ENCODE data around the gene MINK1. TPM values are rescaled to one million over a fixed set of nuclear protein-coding genes. Genes with fewer than 3 reads are reported as not detected.
"Not testable (repeated sequence)": the region's sequence is repeated elsewhere in the genome, so short reads cannot be mapped to it uniquely, and the experiment has no call there.

The MINK1 gene
- total RNA-seq, 1 donor from 2014 or later, result 120 TPM

GRCh38 chr17:4860651-4861050 is 27.5 kb downstream of the MINK1 start:
- Histone ChIP-seq H3K9me3 (no peaks in the 10 kb centered on the region), H3K4me3 (peak overlapping the region in 1 of 2 donors; percentile 35), H3K27me3 (no peaks in the 10 kb centered on the region), H3K27ac (peak overlapping the region; percentile 60), H3K4me1 (peaks cover 69% of the 10 kb centered on the region), H3K36me3 (peaks cover 0 to 7% of the 10 kb centered on the region in 2 donors)
- DNase-seq (ENCODE audit: extremely low spot score in 2 of 2), result no peak
- intact Hi-C loops (cut with DNase I), result no loop called here
- TF ChIP-seq CTCF (IDR thresholded peaks at IDR 0.05), result no peak
- no peak for TF ChIP-seq POLR2A (IDR thresholded peaks at IDR 0.05)
- TF ChIP-seq POLR2AphosphoS5 (IDR thresholded peaks at IDR 0.05; ENCODE audit: insufficient read depth in 1 of 2, low read depth in 1 of 2), result no peak

DNA sequence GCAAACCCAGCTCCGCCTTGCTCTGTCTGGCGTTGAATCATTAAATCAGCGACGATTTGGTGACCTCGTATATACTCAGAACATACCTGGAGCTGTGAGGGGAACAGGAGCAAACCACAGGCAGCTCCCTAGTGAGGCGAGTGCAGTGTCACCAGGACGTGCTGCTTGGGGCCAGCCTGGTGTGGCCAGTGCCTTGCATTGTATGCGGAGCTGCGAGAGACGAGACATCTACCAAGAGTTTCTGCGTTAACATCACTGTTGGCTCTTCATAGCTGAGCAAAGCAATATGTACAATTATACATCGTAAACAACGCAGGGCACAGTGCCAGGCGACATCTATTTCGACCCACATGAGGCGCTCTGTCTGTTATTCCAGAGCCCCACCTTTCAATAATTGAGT is 27.9 kb downstream of the MINK1 start:
- TF ChIP-seq CTCF (IDR thresholded peaks at IDR 0.05), result no peak
- no peak for TF ChIP-seq POLR2A (IDR thresholded peaks at IDR 0.05)
- TF ChIP-seq POLR2AphosphoS5 (IDR thresholded peaks at IDR 0.05; ENCODE audit: insufficient read depth in 1 of 2, low read depth in 1 of 2), result no peak
- DNase-seq (ENCODE audit: extremely low spot score in 2 of 2), result no peak
- no peak overlapping the region for H3K4me3 ChIP-seq
- no peak overlapping the region for H3K27ac ChIP-seq
- intact Hi-C loops (cut with DNase I), result no loop called here
- H3K27me3 ChIP-seq, result no peaks in the 10 kb centered on the region
- H3K4me1 ChIP-seq, result peaks cover 65% of the 10 kb centered on the region
- H3K9me3 ChIP-seq, result no peaks in the 10 kb centered on the region
- H3K36me3 ChIP-seq, result peaks cover 0 to 7% of the 10 kb centered on the region in 2 donors

DNA sequence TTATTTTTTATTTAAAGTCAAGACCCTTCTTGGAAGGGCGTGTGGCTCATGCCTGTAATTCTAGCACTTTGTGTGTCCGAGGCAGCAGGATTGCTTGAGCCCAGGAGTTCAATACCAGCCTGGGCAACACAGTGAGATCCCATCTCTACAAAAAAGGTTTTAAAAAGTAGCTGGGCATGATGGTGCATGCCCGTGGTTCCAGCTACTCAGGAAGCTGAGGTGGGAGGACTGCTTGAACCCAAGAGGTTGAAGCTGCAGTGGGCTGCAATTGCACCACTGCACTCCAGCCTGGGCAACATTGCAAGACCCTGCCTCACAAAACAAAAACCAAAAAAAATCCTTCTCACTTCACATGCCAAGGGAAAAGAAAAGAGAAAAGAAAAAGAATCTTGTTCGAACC is 29.6 kb downstream of the MINK1 start:
- peaks cover 53% of the 10 kb centered on the region for H3K4me1 ChIP-seq
- peaks cover 0 to 7% of the 10 kb centered on the region in 2 donors for H3K36me3 ChIP-seq
- no peaks in the 10 kb centered on the region for H3K27me3 ChIP-seq
- intact Hi-C loops (cut with DNase I), result no loop called here
- no peak for DNase-seq (ENCODE audit: extremely low spot score in 2 of 2)
- H3K9me3 ChIP-seq, result no peaks in the 10 kb centered on the region
- no peak overlapping the region for H3K27ac ChIP-seq
- no peak overlapping the region for H3K4me3 ChIP-seq
- TF ChIP-seq POLR2A (IDR thresholded peaks at IDR 0.05) (no peak), CTCF (IDR thresholded peaks at IDR 0.05) (no peak), POLR2AphosphoS5 (IDR thresholded peaks at IDR 0.05; ENCODE audit: insufficient read depth in 1 of 2, low read depth in 1 of 2) (no peak)

DNA sequence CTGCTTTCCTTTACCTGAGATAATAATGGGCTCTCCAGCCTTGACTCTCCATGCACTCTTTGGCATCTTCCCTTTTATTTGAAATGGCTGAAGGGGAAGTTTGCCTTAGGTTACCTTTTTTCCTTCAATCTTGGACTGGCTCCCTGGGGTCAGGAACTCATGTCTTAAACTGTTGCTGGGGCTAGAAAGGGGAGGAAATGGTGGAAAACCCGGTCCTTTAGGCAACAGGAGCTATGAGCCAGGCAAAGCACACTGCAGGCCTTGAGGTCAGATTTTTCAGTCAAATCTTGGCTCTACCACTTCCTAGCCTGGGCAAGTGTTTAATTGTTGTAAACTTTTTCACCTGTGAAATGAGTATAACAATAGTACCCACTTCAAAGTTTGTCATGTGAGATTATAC is 30.2 kb downstream of the MINK1 start:
- no peak for DNase-seq (ENCODE audit: extremely low spot score in 2 of 2)
- Histone ChIP-seq H3K27ac (no peak overlapping the region), H3K27me3 (no peaks in the 10 kb centered on the region), H3K9me3 (no peaks in the 10 kb centered on the region), H3K4me1 (peaks cover 47% of the 10 kb centered on the region), H3K4me3 (no peak overlapping the region), H3K36me3 (peaks cover 0 to 7% of the 10 kb centered on the region in 2 donors)
- TF ChIP-seq POLR2AphosphoS5 (IDR thresholded peaks at IDR 0.05; ENCODE audit: insufficient read depth in 1 of 2, low read depth in 1 of 2) (no peak), CTCF (IDR thresholded peaks at IDR 0.05) (no peak), POLR2A (IDR thresholded peaks at IDR 0.05) (no peak)
- intact Hi-C loops (cut with DNase I), result no loop called here

DNA sequence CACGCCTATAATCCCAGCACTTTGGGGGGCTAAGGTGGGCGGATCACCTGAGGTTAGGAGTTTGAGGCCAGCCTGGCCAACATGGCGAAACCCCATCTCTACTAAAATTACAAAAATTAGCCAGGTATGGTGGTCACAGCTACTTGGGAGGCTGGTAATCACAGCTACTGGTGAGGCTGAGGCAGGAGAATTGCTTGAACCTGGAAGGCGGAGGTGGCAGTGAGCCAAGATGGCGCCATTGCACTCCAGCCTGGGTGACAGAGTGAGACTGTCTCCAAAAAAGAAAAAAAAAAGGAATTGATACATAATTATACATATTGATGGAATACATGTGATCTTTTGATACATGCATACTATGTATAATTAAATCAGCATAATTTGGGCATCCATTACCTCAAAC is 34.4 kb downstream of the MINK1 start:
- H3K27me3 ChIP-seq; H3K9me3 ChIP-seq; H3K36me3 ChIP-seq; H3K4me3 ChIP-seq; H3K4me1 ChIP-seq; DNase-seq (ENCODE audit: extremely low spot score in 2 of 2); intact Hi-C loops (cut with DNase I); H3K27ac ChIP-seq: not testable (repeated sequence)

DNA sequence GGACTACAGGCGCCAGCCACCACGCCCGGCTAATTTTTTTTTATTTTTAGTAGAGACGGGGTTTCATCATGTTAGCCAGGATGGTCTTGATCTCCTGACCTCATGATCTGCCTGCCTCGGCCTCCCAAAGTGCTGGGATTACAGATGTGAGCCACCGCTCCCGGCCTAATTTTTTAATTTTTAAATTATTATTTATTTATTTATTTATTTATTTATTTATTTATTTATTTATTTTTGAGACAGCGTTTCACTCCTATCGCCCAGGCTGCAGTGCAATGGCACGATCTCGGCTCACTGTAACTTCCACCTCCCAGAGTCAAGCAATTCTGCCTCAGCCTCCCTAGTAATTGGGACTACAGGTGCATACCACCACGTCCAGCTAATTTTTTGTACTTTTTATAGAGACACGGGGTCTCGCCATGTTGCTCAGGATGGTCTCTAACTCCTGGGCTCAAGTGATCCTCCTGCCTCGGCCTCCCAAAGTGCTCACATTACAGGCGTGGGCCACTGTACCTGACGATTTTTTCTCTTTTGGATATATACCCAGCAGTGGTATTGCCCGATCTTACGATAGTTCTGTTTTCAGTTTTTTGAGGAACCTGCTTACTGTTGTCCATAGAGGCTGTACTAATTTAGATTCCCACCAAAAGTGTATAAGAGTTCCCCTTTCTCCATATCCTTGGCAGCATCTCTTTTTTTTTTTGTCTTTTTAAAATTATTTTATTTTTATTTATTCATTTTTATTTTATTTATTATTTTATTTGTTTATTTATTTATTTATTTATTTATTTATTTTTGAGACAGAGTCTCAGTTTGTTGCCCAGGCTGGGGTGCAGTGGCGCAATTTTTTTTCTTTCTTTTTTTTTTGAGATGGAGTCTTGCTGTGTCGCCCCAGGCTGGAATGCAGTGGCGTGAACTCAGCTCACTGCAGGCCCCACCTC is 36.2 kb downstream of the MINK1 start:
- H3K4me1 ChIP-seq; H3K36me3 ChIP-seq; H3K27me3 ChIP-seq; H3K27ac ChIP-seq; intact Hi-C loops (cut with DNase I); DNase-seq (ENCODE audit: extremely low spot score in 2 of 2); H3K4me3 ChIP-seq; H3K9me3 ChIP-seq: not testable (repeated sequence)
